ENCODE data around the gene B3GAT1. TPM values are rescaled to one million over a fixed set of nuclear protein-coding genes. Genes with fewer than 3 reads are reported as not detected.

B3GAT1 gene
- total RNA-seq, 1 donor from 2014 or later: 1.2 TPM

- intact Hi-C loops (cut with micrococcal nuclease): loop anchor here (5.0 kb wide), 1 partner anchor 136 kb away; the partner anchor contains the start of gene GLB1L3
Observed at GRCh38 chr11:134413043-134413825, 1.2 kb upstream of the B3GAT1 start.

DNA sequence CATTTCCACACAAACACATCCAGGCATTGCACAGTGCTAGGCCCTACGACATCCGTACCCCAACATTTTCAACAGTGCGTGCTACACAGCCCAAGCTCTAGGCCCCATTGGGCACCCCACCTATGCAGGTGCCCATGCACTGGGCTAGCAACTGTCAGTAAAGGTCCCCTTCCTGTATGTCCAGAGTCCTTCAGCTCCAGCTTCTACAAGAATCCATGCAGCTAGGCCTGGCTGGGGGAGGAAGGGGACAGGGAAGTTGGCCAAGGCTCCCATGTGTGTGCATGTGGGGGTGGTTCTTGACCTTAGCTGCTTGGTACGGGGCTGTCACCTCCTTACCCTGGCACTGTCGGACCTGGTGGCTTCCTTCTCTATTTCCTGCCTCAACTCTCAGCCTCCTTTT is 1.3 kb downstream of the B3GAT1 start:
- intact Hi-C loops (cut with micrococcal nuclease): loop anchor here (5.0 kb wide), 1 partner anchor 133 kb away; the partner anchor contains the start of gene GLB1L3

GRCh38 chr11:134409552-134410429 is 2.3 kb downstream of the B3GAT1 start:
- intact Hi-C loops (cut with micrococcal nuclease): loop anchor here (5.0 kb wide), 1 partner anchor 132 kb away; the partner anchor contains the start of gene GLB1L3

DNA sequence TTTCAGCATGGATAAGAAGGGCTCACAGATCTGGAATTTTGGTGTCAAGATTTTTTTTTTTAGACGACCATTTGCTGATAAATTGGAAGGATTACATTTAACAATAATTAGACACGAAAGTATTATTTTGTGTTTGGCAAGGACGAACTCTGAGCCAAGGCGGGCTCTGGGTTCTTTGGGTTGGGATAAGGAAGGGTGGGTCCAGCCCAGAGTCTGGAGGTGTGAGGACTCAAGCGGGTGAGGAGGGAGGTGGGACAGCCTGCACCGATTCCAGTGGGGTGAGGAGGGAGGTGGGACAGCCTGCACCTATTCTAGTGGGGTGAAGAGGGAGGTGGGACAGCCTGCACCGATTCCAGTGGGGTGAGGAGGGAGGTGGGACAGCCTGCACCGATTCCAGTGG is 4.1 kb downstream of the B3GAT1 start:
- intact Hi-C loops (cut with micrococcal nuclease): no loop called here

GRCh38 chr11:134407321-134407828 is 4.7 kb downstream of the B3GAT1 start:
- intact Hi-C loops (cut with micrococcal nuclease): no loop called here

GRCh38 chr11:134406264-134407185 is 5.5 kb downstream of the B3GAT1 start:
- intact Hi-C loops (cut with micrococcal nuclease): no loop called here

GRCh38 chr11:134405841-134406240 is 6.2 kb downstream of the B3GAT1 start:
- intact Hi-C loops (cut with micrococcal nuclease): no loop called here

GRCh38 chr11:134405436-134405835 is 6.6 kb downstream of the B3GAT1 start:
- intact Hi-C loops (cut with micrococcal nuclease): no loop called here

GRCh38 chr11:134404575-134405341 is 7.3 kb downstream of the B3GAT1 start:
- intact Hi-C loops (cut with micrococcal nuclease): no loop called here

- intact Hi-C loops (cut with micrococcal nuclease): no loop called here
Observed at GRCh38 chr11:134402910-134403309, 9.1 kb downstream of the B3GAT1 start.

DNA sequence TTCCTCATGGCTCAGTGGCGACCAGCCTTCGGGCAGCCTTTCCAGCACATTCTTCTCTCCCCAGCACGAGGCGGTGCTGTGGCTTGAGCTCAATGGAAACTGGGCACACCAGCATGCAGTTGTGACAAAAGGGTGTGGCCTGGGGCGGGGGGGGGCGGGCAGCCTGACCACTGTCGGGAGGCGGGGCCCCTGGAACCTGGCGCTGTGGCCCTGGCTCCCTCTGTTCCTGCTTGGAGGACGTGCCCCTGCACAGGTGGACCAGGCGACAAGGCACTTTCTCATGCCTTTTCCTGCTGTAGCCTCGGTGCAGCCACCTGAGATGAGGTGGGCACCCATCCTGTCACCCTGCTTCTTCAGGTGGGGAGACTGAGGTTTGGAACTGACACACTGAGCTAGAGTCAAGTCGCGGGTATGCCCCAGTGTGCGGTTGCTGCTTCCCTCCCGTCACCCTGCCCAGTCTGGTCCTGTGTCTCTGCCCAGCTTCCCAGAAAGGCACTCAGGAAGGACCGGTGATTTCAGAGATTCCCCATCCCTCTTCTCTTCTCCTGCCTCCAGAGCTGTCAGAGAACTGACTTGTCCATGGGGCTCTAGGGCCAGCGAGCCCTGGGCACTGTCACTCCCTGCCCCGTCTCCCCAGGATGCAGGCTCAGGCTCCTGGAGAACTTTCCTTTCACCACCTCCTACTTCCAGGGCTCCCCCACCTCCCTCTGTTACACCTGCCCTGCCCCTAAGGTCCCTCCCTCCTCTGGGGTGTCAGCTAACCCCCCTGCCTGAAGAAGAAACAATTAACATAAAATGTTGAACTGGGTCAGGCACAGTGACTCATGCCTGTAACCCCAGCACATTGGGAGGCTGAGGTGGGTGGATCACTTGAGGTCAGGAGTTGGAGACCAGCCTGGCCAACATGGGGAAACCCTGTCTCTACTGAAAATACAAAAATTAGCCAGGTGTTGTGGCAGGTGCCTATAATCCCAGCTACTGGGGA is 9.9 kb downstream of the B3GAT1 start:
- intact Hi-C loops (cut with micrococcal nuclease): no loop called here

GRCh38 chr11:134399996-134400395 is 12.0 kb downstream of the B3GAT1 start:
- intact Hi-C loops (cut with micrococcal nuclease): no loop called here

DNA sequence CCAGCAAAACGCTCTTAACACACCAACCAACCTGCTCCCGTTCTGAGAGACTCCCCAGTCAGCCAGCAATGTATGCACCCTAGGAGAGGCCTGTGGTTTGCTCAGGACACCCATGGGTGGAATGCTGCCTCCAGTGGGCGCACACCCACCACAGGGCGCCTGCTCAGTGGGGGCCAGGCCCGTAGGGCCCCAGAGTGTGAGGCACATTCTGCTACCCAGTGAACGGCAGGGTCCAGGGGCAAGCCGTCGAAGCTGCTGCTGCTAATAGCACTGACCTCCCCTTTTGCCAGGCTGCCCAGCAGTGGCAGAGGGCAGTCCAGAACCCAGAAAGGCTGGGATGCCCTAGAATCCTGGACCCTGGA is 12.8 kb downstream of the B3GAT1 start:
- intact Hi-C loops (cut with micrococcal nuclease): no loop called here

- intact Hi-C loops (cut with micrococcal nuclease): no loop called here
Observed at GRCh38 chr11:134398644-134399292, 13.3 kb downstream of the B3GAT1 start.

- intact Hi-C loops (cut with micrococcal nuclease): no loop called here
Observed at GRCh38 chr11:134398079-134398444, 14.0 kb downstream of the B3GAT1 start.

DNA sequence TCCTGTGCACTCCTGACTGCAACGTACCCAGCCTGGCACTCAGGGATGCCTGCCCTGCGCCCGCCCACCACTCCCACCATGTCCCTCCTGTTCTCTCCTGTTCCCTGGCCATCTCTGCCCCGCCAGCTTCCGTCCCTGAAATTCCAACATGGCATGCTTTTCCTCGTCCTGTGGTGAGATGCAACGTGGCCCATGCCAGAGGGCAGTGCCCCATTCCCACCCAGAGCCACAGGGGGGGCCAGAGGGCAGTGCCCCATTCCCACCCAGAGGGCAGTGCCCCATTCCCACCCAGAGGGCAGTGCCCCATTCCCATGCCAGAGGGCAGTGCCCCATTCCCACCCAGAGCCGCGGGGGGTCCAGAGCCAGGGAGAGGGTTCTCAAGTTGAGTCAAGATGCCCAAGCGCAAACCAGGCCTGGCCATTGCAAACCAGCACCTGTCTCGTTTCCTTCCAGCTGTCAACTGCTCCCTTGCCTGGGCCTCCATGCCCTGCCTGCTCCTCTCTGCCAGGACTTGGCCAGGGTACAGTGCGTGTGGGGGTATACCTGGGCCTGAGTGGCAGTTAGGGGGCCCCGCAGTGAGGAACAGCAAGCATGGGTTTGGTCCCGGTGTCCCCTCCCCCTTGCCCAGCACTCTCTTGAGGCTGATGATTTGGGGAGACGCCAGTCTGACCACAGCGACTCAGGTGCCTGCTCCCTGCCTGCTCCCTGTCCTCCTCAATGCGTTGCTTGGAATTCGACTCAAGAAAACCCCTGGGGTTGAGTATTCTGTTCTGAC is 14.6 kb downstream of the B3GAT1 start:
- intact Hi-C loops (cut with micrococcal nuclease): no loop called here

DNA sequence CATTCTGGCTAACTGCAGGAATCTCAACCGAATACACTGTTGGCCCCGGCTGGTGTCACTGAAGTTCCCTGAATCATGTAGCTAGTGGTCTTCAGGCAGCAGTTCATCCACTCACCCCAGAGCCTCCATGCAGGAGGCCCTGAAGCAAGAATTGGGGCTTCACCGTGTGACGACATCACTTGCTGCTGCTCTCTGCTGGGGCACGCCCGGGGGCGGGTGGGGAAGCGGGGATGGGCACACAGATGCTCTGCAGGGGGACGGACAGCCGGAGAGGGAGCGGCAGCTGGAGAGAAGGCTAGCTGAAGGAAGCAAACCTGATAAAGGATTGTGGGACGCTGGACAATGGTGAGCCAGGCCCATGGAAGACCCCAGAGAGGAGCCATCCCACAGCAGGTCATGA is 17.0 kb downstream of the B3GAT1 start:
- intact Hi-C loops (cut with micrococcal nuclease): no loop called here

GRCh38 chr11:134394311-134394710 is 17.7 kb downstream of the B3GAT1 start:
- intact Hi-C loops (cut with micrococcal nuclease): no loop called here

Data from T-helper 1 cell treated with Interleukin-12 subunit alpha and Interleukin-12 subunit beta and Interleukin-4 antibody, amounts not matched to agents 30 ng/mL and 1 ng/mL, for 36 hours (primary cell).